Fibroblast of gingiva (primary cell): ENCODE data around the gene MYL12A.
A peak's percentile ranks its signal among the peaks of the same experiment; 100 is the strongest.
"Not testable (repeated sequence)": the region's sequence is repeated elsewhere in the genome, so short reads cannot be mapped to it uniquely, and the experiment has no call there.

ENCODE experiments used
- DNase-seq: peaks from one replicate; pipeline ENCODE4 v3.0.0-alpha.2; 2011; ENCODE audit warnings: low read depth

MYL12A gene

DNA sequence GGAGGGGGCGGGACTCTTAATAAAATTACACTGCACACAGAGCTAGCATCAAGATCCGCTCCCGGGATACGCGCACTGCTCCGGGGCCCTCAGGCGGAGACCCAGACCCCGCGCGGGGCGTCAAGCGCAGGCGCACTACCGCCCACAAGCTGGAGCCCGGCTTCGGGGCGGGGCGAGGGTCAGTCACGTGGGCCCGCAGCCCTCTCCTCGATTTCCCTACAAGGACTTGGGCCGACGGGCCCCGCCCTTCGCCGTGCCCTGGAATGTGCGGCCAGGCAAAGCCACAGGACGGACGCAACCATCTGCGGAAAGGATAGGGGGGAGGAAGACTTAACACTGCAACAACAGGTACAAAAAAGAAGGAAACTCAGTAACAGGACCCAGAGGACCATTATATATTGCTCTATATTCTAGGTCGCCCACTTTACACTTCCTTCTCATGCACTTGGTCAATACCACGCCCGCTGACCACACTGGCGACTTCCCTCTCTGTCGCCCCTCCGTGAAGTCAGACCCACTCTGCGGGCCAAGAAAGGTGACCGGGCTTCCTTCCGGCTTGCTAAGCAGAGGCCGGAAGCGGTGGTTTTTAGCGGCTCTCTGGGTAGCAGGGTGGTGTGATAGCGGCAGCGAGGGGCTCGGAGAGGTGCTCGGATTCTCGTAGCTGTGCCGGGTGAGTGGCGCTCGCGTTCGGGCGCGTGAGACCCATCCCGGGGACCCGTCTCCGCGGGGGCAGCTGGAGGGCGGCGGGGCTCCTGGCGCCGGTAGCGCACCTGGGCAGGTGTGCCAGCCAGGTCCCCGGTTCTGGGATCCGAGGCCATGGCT, at the start of gene MYL12A:
MYL12A (plus strand) TSS at position 562 of the 822 bp plus-strand sequence. CDS start 5,447 bp downstream, outside the sequence.
- peak; percentile 98 for DNase-seq

DNA sequence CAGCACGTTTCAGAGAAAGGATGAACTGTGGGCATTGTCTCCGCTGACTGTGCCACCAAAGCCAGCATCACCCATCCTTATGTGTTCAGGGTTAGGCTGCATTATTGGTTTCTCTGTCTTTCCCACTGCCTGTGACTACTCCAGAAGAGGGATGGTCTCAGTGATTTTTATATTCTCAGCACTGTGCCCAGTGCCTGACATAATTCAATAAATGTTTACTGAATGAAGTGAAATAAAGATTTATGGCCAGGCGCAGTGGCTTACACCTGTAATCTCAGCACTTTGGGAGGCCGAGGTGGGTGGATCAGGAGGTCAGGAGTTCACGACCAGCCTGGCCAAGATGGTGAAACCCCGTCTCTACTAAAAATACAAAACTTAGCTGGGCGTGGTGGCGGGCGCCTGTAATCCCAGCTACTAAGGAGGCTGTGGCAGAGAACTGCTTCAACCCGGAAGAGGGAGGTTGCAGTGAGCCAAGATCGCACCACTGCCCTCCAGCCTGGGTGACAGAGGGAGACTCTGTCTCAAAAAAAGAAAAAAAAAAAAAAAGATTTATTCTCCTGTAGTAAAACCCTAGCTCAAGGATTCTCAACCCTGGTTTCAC, 49.2 kb upstream of the MYL12A start:
- not testable (repeated sequence) for DNase-seq

DNA sequence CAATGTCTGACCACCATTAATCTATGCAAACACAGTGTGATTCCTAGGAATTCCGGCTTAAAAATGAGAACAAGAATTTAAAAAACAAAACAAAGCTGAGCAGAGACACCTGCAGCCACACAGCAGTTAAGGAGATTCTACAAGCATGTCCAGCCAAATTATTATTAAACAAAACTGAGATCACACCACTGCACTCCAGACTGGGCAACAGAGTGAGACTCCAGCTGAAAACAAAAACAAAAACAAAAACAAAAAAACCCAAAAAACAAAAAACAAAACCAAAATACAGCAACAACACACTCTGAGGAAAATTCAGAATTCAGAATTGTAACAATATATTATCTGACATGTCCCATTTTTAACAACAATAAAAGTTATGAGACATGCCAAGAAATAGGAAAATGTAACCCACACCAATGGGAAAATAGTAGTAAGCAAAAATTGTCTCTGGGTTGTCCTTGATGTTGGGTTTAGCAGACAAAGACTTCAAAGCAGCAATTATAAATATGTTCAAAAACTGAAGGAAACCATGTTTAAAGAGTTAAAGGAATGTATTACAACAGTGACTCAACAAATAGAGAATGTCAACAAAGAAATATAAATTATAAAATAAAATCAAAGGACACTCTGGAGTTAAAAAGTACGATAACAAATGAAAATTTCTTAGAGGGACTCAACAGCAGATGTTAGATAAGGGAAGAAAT, 47.5 kb upstream of the MYL12A start:
- DNase-seq: no peak

DNA sequence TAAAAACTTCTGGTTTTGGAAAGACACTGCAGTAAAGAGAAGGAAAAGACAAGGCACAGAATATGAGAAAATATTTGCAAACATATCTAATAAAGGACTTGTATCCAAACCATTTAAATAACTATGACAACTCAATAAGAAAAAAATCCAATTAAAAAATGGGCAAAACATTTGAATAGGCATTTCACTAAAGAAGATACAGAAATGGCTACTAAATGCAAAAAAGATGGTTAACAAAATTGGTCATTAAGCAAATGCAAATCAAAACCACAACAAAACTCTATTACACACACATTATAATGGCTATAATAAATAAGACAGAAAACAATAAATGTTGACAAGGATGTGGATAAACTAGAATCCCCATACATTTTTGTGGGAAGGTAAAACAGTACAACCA, 42.4 kb upstream of the MYL12A start:
- DNase-seq: no peak

DNA sequence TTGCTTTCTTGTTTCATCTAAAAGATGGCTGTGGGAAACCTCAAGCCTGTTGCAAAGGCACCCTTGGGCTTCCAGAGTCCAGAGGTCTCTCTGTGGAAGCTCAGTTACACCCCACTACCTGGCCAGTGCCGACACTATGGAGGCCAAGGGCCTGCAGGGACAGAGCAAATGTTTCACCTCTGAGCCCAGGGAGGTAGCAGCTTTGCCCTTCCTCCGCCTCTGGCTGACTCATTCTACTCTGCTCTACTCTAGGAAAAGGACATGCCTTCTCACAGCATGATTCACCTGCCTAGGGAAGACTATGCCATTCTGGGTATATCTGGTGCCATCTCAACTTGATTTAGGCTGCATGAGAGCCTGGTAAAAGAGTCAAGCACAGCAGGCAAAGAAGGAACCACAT, 40.0 kb upstream of the MYL12A start:
- no peak for DNase-seq

DNA sequence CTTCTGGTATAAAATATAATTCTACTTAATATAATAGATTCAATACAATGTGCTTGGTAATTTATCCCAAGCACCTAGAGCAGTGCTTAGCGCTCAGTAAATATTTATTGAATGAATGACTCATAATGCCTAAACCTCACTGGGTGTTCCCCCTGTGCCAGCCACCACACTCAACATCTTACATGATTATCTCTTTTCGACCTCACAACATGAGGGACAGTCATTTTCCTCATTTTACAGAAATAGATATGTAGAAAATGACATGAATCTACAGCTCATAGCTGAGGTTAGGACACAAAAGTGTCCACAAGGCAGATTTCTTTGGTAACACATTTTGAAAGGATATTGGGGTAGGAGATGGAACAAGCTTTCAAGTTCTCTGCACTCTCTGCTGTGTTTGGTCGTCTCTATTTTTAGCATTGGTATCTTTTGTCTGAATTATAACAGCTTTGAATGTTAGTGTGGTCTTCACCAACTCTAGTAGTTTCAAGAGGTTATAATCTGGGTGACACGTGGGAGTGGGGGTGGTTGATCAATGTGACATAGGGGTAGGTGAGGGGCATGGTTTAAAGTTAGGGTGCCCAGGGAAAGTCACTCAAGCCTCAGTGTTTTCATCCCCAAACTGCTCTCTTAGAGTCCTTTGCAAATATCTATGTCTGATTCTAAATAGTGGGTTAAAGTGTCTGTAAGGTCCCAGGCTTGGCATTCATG, 37.6 kb upstream of the MYL12A start:
- no peak for DNase-seq

DNA sequence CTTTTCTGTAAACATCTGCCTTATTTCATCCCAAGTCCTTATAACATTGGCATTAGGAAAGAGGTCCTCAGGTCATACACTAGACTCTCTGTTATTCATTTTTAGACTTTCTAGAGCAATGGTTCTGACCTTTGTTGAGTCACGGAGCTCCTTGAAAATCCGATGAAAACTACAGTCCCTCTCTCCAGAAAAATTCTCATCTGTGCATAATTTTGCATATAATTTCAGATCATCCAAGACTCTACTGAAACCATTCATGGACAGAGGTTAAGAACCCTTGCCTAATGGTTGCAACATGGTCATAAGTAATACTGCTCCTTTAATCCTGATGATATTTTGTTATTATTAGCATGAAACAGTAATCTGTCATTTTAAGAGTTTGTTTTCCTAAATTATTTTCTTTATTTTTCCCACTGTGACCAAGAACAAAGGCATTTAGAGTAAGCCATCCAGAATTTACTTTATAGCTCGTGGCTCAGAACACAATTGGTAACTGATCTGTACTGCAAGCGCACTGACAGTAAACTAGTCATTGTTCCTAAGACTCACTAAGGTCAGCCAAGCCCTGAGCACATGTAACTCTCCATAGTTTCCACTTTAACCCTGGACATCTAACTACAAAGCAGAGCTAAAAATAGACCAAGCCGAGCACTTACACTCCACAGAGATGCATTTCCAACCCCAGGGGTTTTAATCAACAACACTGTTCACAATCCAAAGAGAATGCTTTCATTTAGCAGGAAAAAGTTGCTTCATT, 36.2 kb upstream of the MYL12A start:
- DNase-seq: peak; percentile 97

DNA sequence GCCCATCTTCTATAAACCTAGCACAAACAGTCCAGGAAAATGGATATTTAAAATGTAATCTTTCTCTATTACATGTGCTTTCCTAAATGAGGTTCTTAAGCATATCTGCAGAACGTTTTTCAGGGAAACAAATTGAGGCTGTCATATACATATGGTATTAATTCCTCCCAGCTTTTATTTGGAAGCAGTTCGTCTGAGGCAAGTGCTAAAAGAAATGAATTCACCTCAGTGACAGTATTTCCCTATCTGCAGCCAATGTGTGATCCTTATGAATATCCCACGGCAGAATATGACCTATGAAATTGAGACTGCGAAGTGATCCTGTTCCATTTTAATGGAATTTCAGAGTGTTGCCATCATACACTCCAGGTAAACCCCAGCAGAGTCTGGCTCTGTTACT, 34.9 kb upstream of the MYL12A start:
- peak; percentile 11 for DNase-seq

DNA sequence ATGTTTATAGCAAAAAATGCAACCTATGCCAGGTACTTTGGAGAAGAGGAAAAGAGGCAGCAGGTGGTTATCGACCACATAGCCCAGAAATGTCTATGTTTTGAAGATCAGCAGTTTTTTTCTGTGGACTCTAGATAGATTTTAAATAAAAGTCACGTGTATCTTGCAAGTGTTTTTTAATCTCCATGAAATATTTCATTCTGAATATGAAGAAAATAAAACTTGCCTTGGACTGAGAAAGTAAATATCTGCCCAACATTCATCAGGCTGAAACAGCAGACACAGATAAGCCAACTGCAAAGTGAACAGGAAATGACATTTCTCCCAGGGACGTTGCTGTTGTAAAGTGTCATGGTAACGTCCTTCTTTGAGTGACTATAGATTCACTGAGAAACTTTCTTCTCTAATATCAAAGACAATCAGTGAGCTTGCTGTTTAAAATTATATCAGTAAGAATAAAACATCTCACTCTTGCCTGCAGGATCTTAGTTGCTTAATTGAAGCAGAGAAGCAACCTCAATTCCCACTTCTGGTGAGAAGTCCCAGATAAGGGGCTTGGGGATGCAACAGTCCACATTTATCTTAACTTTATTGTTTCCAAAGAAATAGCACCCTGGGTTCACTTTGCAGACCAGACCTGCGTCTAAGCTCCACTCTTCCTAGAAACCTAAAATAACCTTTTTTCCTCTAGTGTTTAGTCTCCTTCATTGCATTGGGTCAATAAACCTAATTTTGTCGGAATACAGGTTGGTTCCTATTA, 34.1 kb upstream of the MYL12A start:
- no peak for DNase-seq

DNA sequence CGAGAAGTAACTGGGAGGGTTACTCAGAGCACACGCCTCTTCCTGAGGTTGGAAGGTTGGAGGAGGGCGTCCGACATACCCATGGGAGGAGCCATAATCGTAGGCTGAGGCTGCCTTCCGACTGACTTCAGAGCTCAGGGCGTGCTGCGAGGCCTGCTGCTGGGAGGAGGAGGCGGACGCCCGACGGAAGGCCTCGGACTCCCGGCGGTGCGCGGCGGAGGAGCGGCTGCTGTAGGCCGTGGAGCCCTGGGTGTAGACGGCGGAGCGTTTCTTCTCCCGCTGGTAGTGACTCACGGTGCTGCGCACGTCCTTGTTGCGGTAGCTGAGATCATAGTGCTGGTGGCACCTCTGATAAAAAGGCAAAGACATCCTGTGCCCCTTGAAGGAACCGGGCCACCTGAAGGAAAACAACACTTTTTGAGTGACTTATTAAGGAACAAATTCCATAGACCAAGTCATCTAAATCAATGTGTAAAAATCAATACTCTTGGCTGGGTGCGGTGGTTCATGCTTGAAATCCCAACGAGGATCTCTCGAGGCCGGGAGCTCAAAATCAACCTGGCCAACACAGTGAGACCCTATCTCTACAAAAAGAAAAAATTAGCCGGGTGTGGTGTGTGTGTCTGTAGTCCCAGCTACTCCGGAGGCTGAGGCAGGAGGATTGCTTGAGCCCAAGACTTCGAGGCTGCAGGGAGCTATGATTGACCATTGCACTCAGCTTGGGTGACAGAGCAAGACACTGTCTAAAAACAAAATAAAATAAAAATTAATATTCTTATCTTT, 32.6 kb upstream of the MYL12A start:
- DNase-seq: no peak

DNA sequence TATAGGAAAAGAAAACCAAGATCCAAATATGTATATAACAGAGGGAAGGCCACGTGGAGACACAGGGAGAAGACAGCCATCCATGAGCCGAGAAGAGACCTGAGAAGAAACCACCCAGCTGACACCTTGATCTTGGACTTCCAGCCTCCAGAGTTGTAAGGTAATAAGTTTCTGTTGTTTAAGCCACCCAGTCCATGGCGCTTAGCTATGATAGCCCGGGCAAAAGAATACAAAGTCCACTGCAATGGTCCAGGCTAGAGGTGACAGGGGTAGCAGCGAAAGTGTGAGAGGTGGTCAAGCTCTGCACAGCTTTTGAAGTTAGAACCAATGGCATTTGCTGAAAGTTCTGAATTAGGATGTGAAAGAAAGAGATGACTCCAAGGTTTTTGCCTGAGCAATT, 30.6 kb upstream of the MYL12A start:
- no peak for DNase-seq

DNA sequence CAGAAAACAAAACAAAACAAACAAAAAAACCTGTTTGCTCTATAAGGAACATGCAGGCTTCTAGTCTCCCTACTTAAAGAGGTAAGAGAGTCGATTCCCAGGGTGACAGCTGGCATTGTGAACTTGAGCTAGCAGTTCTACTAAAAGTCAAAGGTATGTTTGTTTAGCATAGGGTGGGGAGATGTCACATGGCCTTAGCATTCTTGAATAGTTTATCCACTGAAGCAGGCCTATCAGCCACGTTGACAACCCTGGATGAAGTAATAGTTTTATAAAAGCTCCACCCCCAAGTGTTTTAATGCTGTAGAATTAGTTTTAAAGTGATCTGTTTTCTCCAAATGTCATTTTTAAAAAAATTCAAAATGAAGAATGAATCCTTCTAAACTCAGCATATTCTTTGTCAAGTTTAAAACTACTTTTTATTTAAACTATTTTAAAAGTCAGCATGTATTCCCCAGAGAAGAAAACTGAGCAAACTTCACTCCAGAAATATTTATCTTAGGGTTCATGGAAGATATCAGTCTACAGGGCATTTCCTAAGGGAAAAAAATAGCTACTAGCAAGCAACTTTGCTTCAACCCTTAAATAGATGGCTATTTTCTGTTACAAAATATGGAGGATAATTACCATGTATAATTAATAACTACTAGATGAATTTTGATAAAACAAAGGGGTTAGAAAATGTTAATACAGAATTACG, 29.5 kb upstream of the MYL12A start:
- peak; percentile 3 for DNase-seq

DNA sequence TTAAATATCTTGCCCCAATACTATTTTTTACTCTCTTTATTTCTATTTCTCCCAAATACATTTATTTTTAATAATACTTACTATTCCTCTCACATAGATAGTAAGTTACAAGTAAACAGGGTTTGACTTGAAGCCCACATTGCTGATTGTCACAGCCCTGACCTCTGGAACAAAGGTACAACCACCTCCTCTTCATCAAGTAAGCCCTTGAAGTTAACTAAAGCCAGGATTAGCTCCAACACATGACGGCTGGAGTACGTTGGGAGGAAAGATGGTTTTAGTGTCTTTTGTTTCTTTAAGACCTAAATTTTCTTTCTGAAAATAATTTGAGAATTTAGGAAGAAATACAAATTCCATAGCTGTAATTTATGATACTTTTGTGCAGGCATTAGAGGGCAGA, 28.8 kb upstream of the MYL12A start:
- DNase-seq: no peak

DNA sequence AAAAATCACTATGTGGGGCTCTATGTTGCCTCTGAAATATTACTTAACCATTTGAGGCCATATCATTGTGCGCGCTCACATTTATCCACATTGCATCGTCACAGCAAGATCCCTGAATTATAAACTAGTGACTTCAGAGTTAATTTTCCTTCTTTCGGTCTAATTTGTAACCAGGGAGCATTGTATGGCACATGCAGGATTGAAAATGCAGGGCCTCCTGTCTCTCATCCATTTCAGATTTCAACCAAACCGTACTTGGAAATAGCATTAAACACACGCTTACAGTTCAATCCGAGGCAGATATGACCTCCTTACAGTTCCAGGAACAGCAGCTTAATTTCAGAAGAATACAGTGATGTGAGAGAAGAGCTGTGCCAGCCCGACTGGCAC, 28.4 kb upstream of the MYL12A start:
- no peak for DNase-seq

DNA sequence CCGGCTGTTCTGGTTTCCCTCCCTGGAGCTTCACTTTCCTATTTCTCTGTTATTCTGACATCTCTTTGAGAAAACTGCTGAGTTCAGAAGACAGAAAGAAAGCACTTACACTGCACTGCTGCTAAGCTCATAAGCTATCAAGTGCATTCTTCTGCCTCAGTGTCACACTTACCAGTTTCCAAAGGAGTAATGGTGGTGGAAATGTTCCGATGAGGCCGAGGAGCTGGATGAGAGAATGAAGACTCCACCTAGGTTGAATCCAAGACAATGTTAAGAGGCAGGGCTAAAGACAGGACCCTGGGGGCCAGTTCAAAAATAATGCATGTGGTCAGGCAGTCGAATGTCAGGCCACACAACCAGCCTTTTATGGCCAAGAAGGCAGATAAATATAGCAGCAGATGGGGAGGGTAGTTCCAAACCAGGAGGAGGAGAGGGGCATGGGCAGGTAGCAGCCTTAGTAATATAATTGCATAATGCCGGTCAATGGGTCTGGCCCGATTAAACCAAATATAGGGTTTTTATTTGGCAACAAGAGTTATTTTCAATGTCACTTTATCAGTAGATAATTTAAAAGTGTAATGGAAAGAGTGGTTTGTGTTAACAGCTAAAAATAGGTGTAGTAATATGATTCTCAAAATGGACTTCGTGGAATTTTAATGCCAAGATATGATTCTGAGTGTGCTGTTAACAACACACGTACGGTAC, 27.8 kb upstream of the MYL12A start, which contains the start of gene MYOM1:
MYOM1 (minus strand) TSS at position 338 of the 705 bp plus-strand sequence. CDS start 4,745 bp downstream, outside the sequence.
- DNase-seq: no peak

DNA sequence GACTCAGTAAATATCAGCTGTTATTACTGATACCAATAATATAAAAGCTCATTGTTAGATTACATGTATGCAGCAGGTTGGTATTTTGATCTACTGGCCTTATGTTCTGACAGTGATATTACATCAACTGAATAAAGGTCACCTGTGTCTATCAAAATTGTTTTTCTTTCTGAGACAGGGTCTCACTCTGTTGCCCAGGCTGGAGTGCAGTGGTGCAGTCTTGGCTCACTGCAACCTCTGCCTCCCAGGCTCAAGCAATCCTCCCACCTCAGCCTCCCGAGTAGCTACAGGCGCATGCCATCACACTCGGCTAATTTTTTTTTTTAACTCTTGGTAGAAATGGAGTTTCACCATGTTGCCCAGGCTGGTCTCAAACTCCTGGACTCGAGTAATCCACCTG, 26.7 kb upstream of the MYL12A start:
- not testable (repeated sequence) for DNase-seq

DNA sequence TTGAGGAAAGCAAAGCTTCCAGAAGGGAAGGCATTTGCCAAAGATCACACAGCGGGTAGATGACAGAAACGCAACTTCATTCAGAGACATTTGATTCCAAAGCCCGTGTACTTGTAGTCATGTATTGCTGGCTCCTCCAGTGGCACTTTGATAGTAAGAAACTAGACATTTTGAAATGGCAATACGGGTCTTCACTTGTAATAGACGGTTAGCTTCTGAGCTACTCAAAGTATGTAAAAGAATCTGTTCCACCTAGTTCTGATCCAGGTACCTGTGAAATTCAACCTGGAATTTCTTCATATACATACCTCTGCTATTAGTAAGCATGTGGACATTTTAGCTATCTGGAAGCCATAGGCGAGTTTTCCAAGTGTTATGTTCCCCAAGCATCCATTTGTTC, 26.1 kb upstream of the MYL12A start:
- DNase-seq: no peak

DNA sequence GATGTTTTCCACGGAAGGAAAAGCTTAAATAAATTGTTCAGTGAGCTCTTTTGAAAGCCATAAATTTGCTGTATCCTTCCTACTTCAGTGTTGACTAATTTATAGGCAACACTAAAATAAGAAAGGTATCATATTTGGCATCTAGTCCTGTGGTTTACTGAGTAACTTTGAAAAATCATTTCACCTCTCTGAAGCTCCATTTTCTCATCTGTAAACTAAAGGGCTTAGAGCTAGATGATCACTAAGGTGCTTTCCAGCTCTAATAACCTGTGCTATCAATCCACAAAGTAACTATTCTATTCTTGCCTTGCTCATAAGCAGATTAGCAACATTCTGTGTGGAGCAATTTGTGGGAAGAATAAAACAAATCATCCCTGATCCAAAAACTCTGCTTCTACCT, 24.2 kb upstream of the MYL12A start:
- no peak for DNase-seq

DNA sequence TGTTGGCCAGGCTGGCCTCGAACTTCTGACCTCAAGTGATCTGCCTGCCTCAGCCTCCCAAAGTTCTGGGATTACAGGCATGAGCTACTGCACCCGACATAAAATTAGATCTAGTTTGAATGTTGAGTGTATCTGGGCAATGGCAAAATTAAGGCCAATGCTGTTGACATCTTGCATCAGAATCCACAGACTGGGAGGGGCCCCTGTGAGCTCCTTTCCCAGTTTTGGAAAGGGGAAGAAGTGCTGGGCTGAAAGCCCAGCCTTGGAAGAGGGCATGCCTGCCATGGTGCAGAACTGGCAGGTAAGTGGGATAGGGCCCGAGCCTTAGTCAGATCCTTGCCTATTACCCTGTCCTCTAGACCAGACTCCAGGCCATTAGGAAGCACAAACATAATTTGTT, 23.4 kb upstream of the MYL12A start:
- no peak for DNase-seq
